GM12865 (cell line): ENCODE results near the gene EPHA1.
A peak's percentile ranks its signal among the peaks of the same experiment; 100 is the strongest.

Experiments
- DNase-seq: peaks from one replicate; pipeline ENCODE4 v3.0.0; 2010; ENCODE audit warnings: low read depth
- H3K4me3 ChIP-seq: 2 replicates; pipeline ENCODE4 v1.5.1; 2011; ENCODE audit warnings: mild to moderate bottlenecking, low read depth, low read length, control low read depth
- CTCF ChIP-seq: IDR thresholded peaks from 2 replicates; pipeline ENCODE4 v1.5.1; 2011; ENCODE audit warnings: low read length, control low read depth, low read depth, inconsistent platforms; ENCODE audit not compliant: insufficient read depth; ENCODE audit errors: missing control alignments

The EPHA1 gene

GRCh38 chr7:143352531-143353002, 56.1 kb downstream of the EPHA1 start:
- TF ChIP-seq CTCF: no peak
- no peak overlapping the region for H3K4me3 ChIP-seq
- no peak for DNase-seq

- no peak for TF ChIP-seq CTCF
- DNase-seq: no peak
- no peak overlapping the region for H3K4me3 ChIP-seq
Observed at GRCh38 chr7:143351574-143351973, 57.1 kb downstream of the EPHA1 start.

GRCh38 chr7:143351060-143351459, 57.6 kb downstream of the EPHA1 start:
- TF ChIP-seq CTCF: no peak

GRCh38 chr7:143347950-143348349, 60.7 kb downstream of the EPHA1 start:
- TF ChIP-seq CTCF: no peak
- no peak for DNase-seq
- H3K4me3 ChIP-seq: no peak overlapping the region

More at GRCh38 chr7:143351060-143351459, 57.6 kb downstream of the EPHA1 start:
- DNase-seq: no peak
- H3K4me3 ChIP-seq: no peak overlapping the region

- TF ChIP-seq CTCF: no peak
- no peak for DNase-seq
- no peak overlapping the region for H3K4me3 ChIP-seq
Observed at GRCh38 chr7:143346018-143346417, 62.6 kb downstream of the EPHA1 start.

GRCh38 chr7:143345428-143345900, 63.2 kb downstream of the EPHA1 start:
- DNase-seq: peak; percentile 41
- peak; percentile 41 for TF ChIP-seq CTCF
- H3K4me3 ChIP-seq: no peak overlapping the region

GRCh38 chr7:143343596-143343995, 65.1 kb downstream of the EPHA1 start:
- H3K4me3 ChIP-seq: no peak overlapping the region
- no peak for DNase-seq
- no peak for TF ChIP-seq CTCF
